ENCODE data around the gene U2AF2. TPM values are rescaled to one million over a fixed set of nuclear protein-coding genes. Genes with fewer than 3 reads are reported as not detected.

The U2AF2 gene
- total and polyA plus RNA-seq, 2 of the 8 experiments (the other 6 are each of a cell fraction or from before 2014, with no cell fraction given), result 162 to 252 TPM

DNA sequence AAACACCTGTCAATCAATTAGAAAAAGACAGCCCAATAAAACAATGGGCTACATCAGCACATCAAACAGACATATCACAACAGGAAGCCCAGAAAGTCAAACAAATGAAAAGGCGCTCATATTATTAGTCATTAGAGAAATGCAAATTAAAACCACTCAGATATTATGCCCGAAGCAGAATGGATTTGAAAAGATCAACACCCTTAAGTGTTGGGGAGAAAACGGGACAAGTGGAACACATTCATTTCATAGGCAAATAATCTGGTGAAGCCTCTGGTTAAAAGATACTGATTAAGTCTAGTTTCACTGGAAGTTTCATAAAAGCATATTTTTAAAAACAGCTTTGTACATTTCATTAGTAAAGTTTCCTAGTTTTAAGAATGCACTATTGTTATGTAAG is 66.0 kb downstream of the U2AF2 start:
- Histone ChIP-seq H4K8ac (ENCODE audit: extremely low read depth, insufficient read depth, low read length) (no peak overlapping the region), H2BK20ac (ENCODE audit: low read length) (no peak overlapping the region), H3K4me2 (ENCODE audit: insufficient read depth in 1 of 2, low read depth in 2 of 2, low read length in 2 of 2) (no peak overlapping the region), H2BK15ac (ENCODE audit: low read length) (no peak overlapping the region), H3K23me2 (ENCODE audit: low read depth, low read length) (no peaks in the 10 kb centered on the region), H4K20me1 (replicated peaks in 1 of 2; ENCODE audit: control insufficient read depth in 1 of 2, insufficient read depth in 2 of 2, low read length in 2 of 2) (no peaks in the 10 kb centered on the region), H3K4me3 (ENCODE audit: extremely low read depth in 1 of 4, insufficient read depth in 2 of 4, low read depth in 3 of 4, low read length in 4 of 4) (no peak overlapping the region), H3K79me1 (ENCODE audit: low read depth, low read length) (no peaks in the 10 kb centered on the region), H2AFZ (ENCODE audit: low read length) (no peak overlapping the region), H2BK12ac (ENCODE audit: low read depth, low read length) (no peak overlapping the region), H3K9ac (replicated peaks in 1 of 4; ENCODE audit: extremely low read depth in 1 of 4, low read depth in 3 of 4, low read length in 3 of 4) (no peak overlapping the region), H3K14ac (ENCODE audit: insufficient read length) (no peak overlapping the region), H3K18ac (ENCODE audit: extremely low read depth, low read length) (no peak overlapping the region), H4K5ac (ENCODE audit: insufficient read length, low read depth, low read length) (no peak overlapping the region), H3K36me3 (ENCODE audit: control insufficient read depth in 2 of 4, insufficient read depth in 4 of 4, low read length in 3 of 4) (no peaks in the 10 kb centered on the region), H3K27me3 (replicated peaks in 1 of 4; ENCODE audit: control insufficient read depth in 3 of 4, extremely low read depth in 1 of 4, insufficient read depth in 3 of 4, low read length in 3 of 4) (no peaks in the 10 kb centered on the region), H2AK5ac (ENCODE audit: low read depth, low read length) (no peak overlapping the region), H3K56ac (replicated peaks; ENCODE audit: insufficient read length, low read depth, low read length) (peak overlapping the region; percentile 59), H3K79me2 (ENCODE audit: control insufficient read depth in 1 of 2, insufficient read depth in 2 of 2, low read length in 2 of 2) (no peaks in the 10 kb centered on the region), H3K23ac (ENCODE audit: insufficient read length) (no peak overlapping the region), H4K91ac (replicated peaks; ENCODE audit: insufficient read length, low read length) (no peak overlapping the region), H3K4ac (replicated peaks; ENCODE audit: insufficient read length, low read depth, low read length) (no peak overlapping the region), H2BK120ac (replicated peaks; ENCODE audit: low read depth, low read length) (no peak overlapping the region), H3K4me1 (replicated peaks in 1 of 4; ENCODE audit: control insufficient read depth in 3 of 4, insufficient read depth in 4 of 4, low read length in 3 of 4) (no peaks in the 10 kb centered on the region), H3K9me3 (ENCODE audit: insufficient read depth in 2 of 2, low read depth in 1 of 2, low read length in 1 of 2) (peaks cover 30 to 82% of the 10 kb centered on the region in 2 experiments), H2BK5ac (ENCODE audit: low read depth, low read length) (no peak overlapping the region), H3K27ac (ENCODE audit: low read depth, low read length) (no peak overlapping the region)
- no peak for TF ChIP-seq SRF (IDR thresholded peaks at IDR 0.05; ENCODE audit: low read depth, low read length)
- TF ChIP-seq SP1 (IDR thresholded peaks at IDR 0.05; ENCODE audit: low read depth, low read length), result no peak
- no peak for TF ChIP-seq RNF2 (IDR thresholded peaks at IDR 0.05; ENCODE audit: borderline replicate concordance, low read depth, low read length, missing control alignments, poor library complexity, severe bottlenecking)
- TF ChIP-seq, protein P1, sequence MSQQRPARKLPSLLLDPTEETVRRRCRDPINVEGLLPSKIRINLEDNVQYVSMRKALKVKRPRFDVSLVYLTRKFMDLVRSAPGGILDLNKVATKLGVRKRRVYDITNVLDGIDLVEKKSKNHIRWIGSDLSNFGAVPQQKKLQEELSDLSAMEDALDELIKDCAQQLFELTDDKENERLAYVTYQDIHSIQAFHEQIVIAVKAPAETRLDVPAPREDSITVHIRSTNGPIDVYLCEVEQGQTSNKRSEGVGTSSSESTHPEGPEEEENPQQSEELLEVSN (IDR thresholded peaks at IDR 0.05), result no peak
- TF ChIP-seq POLR2A (IDR thresholded peaks at IDR 0.05; ENCODE audit: control extremely low read depth in 1 of 2, low read depth in 2 of 2, low read length in 2 of 2), result no peak
- TF ChIP-seq EP300 (IDR thresholded peaks at IDR 0.05; ENCODE audit: borderline replicate concordance in 1 of 2, low read depth in 2 of 2, low read length in 2 of 2), result no peak
- no peak for TF ChIP-seq CTBP2 (IDR thresholded peaks at IDR 0.05; ENCODE audit: borderline replicate concordance, insufficient read depth, insufficient read length, low read length)
- no peak for TF ChIP-seq MAX (IDR thresholded peaks at IDR 0.05)
- TF ChIP-seq EZH2 (IDR thresholded peaks at IDR 0.05; ENCODE audit: low read depth, low read length, severe bottlenecking), result no peak
- FAIRE-seq (no peak), DNase-seq (ENCODE audit: low read depth in 1 of 2, low spot score in 2 of 2) (no peak)
- POLR2A ChIA-PET (ENCODE audit: partially characterized antibody), result no interaction called here
- 67% methylated on average over 3 of the region's 3 CpGs; no CpG with 5 or more reads in 1 of the 2 experiments for WGBS, 2 experiments (ENCODE audit: extremely low coverage in 1 of 2, insufficient coverage in 1 of 2, insufficient read length in 1 of 2, insufficient replicate concordance in 2 of 2, low coverage in 1 of 2, low lambda C conversion rate in 2 of 2, missing lambda C conversion rate in 1 of 2)
- CTCF ChIA-PET (ENCODE audit: partially characterized antibody), result no interaction called here

Data from H1 (cell line).